GM12878 (cell line): ENCODE results near the gene MDH1B. TPM values are rescaled to one million over a fixed set of nuclear protein-coding genes. Genes with fewer than 3 reads are reported as not detected.

ENCODE experiments used
- ATAC-seq: fragments of 200-7000 bp; cut with Tn5 transposase; 3 replicates; pipeline ENCODE4 v1.9.1; 2020; ENCODE audit warnings: mild to moderate bottlenecking, moderate library complexity
- BruUV-seq: library from RNA; stranded (reverse); fragments of 400-500 nt; replicated peaks from 2 replicates; lab custom pipeline; 2021; lab: Mats Ljungman, UMichigan
- CTCF ChIA-PET: fragments of 300-600 bp; sonication (Branson Sonifier 250); formaldehyde crosslinking; extraction: SDS; loops from one replicate; lab custom pipeline; 2021; ENCODE audit warnings: inconsistent platforms; lab: Yijun Ruan, JAX
- POLR2A ChIA-PET: fragments of 350-600 bp; formaldehyde crosslinking; extraction: SDS; loops from one replicate; lab custom pipeline; 2021; ENCODE audit warnings: inconsistent platforms; lab: Charles Lee
- RAD21 ChIA-PET: fragments of 300-600 bp; sonication (Branson Sonifier 250); formaldehyde crosslinking; loops from one replicate; lab custom pipeline; 2023; ENCODE audit warnings: antibody characterized with exemption; ENCODE audit not compliant: unreplicated experiment; lab: Charles Lee
- SMC1A ChIA-PET: fragments of 300-600 bp; sonication (Branson Sonifier 250); formaldehyde crosslinking; loops from one replicate; lab custom pipeline; 2023; ENCODE audit not compliant: unreplicated experiment, uncharacterized antibody; lab: Charles Lee
- DNase-seq: peaks from one replicate; pipeline ENCODE4 v3.0.0-alpha.2; 2011; ENCODE audit warnings: low read depth, low spot score
- FAIRE-seq: peaks from 3 replicates; lab custom pipeline; 2011; peaks lifted over from hg19 to GRCh38; lab: Jason Lieb, UNC
- H2AFZ ChIP-seq: 2 replicates; pipeline ENCODE4 v1.6.0; 2011; ENCODE audit warnings: low read depth, low read length, control low read depth; ENCODE audit not compliant: control insufficient read depth
- H3K27ac ChIP-seq: 2 replicates; pipeline ENCODE4 v1.5.1; 2011; ENCODE audit warnings: control low read depth; ENCODE audit not compliant: control insufficient read depth, insufficient read depth
- H3K27me3 ChIP-seq, 2 experiments: replicated peaks in 1 of 2; 2 replicates each; pipeline versions ENCODE4 v1.6.0 to v1.6.1; 2011; ENCODE audit warnings: low read length in 1 of 2; ENCODE audit not compliant: control insufficient read depth in 2 of 2, insufficient read depth in 2 of 2
- H3K36me3 ChIP-seq, 2 experiments: 2 replicates each; pipeline ENCODE4 v1.5.1; 2011; ENCODE audit warnings: low read length in 1 of 2; ENCODE audit not compliant: control insufficient read depth in 2 of 2, insufficient read depth in 2 of 2
- H3K4me1 ChIP-seq: 2 replicates; pipeline ENCODE4 v1.6.1; 2011; ENCODE audit warnings: mild to moderate bottlenecking, low read length, moderate library complexity, mixed read lengths; ENCODE audit not compliant: control insufficient read depth, insufficient read depth
- H3K4me2 ChIP-seq: 2 replicates; pipeline ENCODE4 v1.6.0; 2011; ENCODE audit warnings: control low read depth; ENCODE audit not compliant: control insufficient read depth, insufficient read depth
- H3K4me3 ChIP-seq: fragments of 200-600 bp; sonication (generic); 2 replicates; pipeline ENCODE4 v1.5.1; 2016
- H3K79me2 ChIP-seq: 2 replicates; pipeline ENCODE4 v1.6.0; 2011; ENCODE audit warnings: low read length; ENCODE audit not compliant: control insufficient read depth, insufficient read depth
- H3K9ac ChIP-seq: 2 replicates; pipeline ENCODE4 v1.8.0; 2011; ENCODE audit warnings: low read length, control low read depth, mixed read lengths; ENCODE audit not compliant: control insufficient read depth, insufficient read depth
- H3K9me3 ChIP-seq: replicated peaks from 3 replicates; pipeline ENCODE4 v1.5.1; 2011; ENCODE audit warnings: mild to moderate bottlenecking, low read length; ENCODE audit not compliant: control insufficient read depth, insufficient read depth
- H4K20me1 ChIP-seq: 2 replicates; pipeline ENCODE4 v1.6.0; 2011; ENCODE audit not compliant: control insufficient read depth, insufficient read depth
- ASH2L ChIP-seq: fragments of 300-600, 200-600 bp; sonication (generic); IDR thresholded peaks from 2 replicates; pipeline ENCODE4 v1.6.1; 2017; ENCODE audit warnings: low read depth, mild to moderate bottlenecking, borderline replicate concordance
- BRCA1 ChIP-seq: IDR thresholded peaks from 2 replicates; pipeline ENCODE4 v1.6.1; 2011; ENCODE audit warnings: low read depth, low read length, improper control_type of control experiment
- CBX3 ChIP-seq: fragments of 200-600 bp; sonication (generic); IDR thresholded peaks from 2 replicates; pipeline ENCODE4 v1.6.1; 2016; ENCODE audit warnings: low read depth, borderline replicate concordance
- CHD2 ChIP-seq: IDR thresholded peaks from 2 replicates; pipeline ENCODE4 v1.6.1; 2011; ENCODE audit warnings: low read depth, low read length, improper control_type of control experiment, borderline replicate concordance
- DPF2 ChIP-seq: fragments of 450-650 bp; IDR thresholded peaks from 2 replicates; pipeline ENCODE4 v1.6.1; 2017; ENCODE audit warnings: mild to moderate bottlenecking
- EGR1 ChIP-seq, 2 experiments: IDR thresholded peaks; 1 replicate in 1 of 2; 2 replicates in 1 of 2; pipeline ENCODE4 v1.6.1; 2011 to 2012; ENCODE audit warnings: low read depth in 2 of 2, low read length in 2 of 2, borderline replicate concordance in 1 of 2, mild to moderate bottlenecking in 1 of 2, moderate library complexity in 1 of 2
- FOS ChIP-seq: IDR thresholded peaks from 3 replicates; pipeline ENCODE4 v1.6.1; 2011; ENCODE audit warnings: borderline replicate concordance; ENCODE audit not compliant: insufficient read length; ENCODE audit errors: extremely low read depth
- FOXM1 ChIP-seq: IDR thresholded peaks from 2 replicates; pipeline ENCODE4 v1.6.1; 2012; ENCODE audit warnings: low read depth, mild to moderate bottlenecking, inconsistent platforms, low read length, moderate library complexity
- HDGF ChIP-seq: fragments of 450-650 bp; IDR thresholded peaks from 2 replicates; pipeline ENCODE4 v1.6.1; 2016; ENCODE audit warnings: antibody characterized with exemption
- MXI1 ChIP-seq: fragments of 150-350 bp; IDR thresholded peaks from 2 replicates; pipeline ENCODE4 v1.6.1; 2011; ENCODE audit warnings: low read depth, mild to moderate bottlenecking, inconsistent platforms, low read length, improper control_type of control experiment
- NFYB ChIP-seq: IDR thresholded peaks from 2 replicates; pipeline ENCODE4 v1.6.1; 2011; ENCODE audit warnings: low read depth, mild to moderate bottlenecking, low read length, improper control_type of control experiment, moderate library complexity; ENCODE audit not compliant: insufficient read depth
- RELA ChIP-seq: fragments of 450-650 bp; IDR thresholded peaks from 2 replicates; pipeline ENCODE4 v1.8.0; 2014; ENCODE audit warnings: borderline replicate concordance; ENCODE audit not compliant: partially characterized antibody
- SMAD5 ChIP-seq: IDR thresholded peaks from 2 replicates; pipeline ENCODE4 v1.6.1; 2016; ENCODE audit warnings: antibody characterized with exemption, low read depth
- TCF3 ChIP-seq: IDR thresholded peaks from 2 replicates; pipeline ENCODE4 v1.6.1; 2012; ENCODE audit warnings: low read depth, mild to moderate bottlenecking, low read length, borderline replicate concordance; ENCODE audit not compliant: insufficient read depth
- WRNIP1 ChIP-seq: IDR thresholded peaks from 2 replicates; pipeline ENCODE4 v1.6.1; 2011; ENCODE audit warnings: low read depth, low read length, improper control_type of control experiment, borderline replicate concordance
- ZNF384 ChIP-seq: IDR thresholded peaks from 2 replicates; pipeline ENCODE4 v1.6.1; 2012; ENCODE audit warnings: low read depth, mild to moderate bottlenecking, low read length, improper control_type of control experiment, borderline replicate concordance
- WGBS: methylation state at CpG from one replicate; pipeline ENCODE4 v1.1.6; 2016; ENCODE audit warnings: low lambda C conversion rate; ENCODE audit not compliant: insufficient replicate concordance, insufficient coverage; ENCODE audit errors: missing lambda C conversion rate; 5-methylcytosine and 5-hydroxymethylcytosine counted together
- in situ Hi-C: fragments of 300-500 bp; cut with MboI; formaldehyde crosslinking; loops from 9 replicates; pipeline ENCODE4 v1.14.3; 2018; ENCODE audit warnings: mixed read lengths
- intact Hi-C: fragments of 100-400 bp; cut with micrococcal nuclease; formaldehyde crosslinking; loops from one replicate; pipeline ENCODE4 v1.14.2; 2022; ENCODE audit not compliant: unreplicated experiment
- polyA plus RNA-seq, 11 experiments: library from polyadenylated mRNA; depleted of rRNA in 4 of 11; unstranded in 6 of 11; stranded (reverse) in 5 of 11; fragments of >200 nt; fragmentation: Nextera tagmentation in 4 of 11; fragmentation: Illumina TruSeq in 1 of 11; extraction: Ambion mirVana in 4 of 11; extraction: Trizol in 1 of 11; gene quantifications; 1 replicate in 1 of 11; 2 replicates in 10 of 11; pipeline versions ENCODE4 v1.2.1 to v1.2.3, GENCODE V29; 2011 to 2016; ENCODE audit warnings: inconsistent platforms in 2 of 11, missing spikeins in 2 of 11, low read depth in 1 of 11
- total RNA-seq, 4 experiments: library from RNA; depleted of rRNA in 3 of 4; stranded (reverse); fragments of >200 nt in 3 of 4; fragmentation: Illumina TruSeq in 1 of 4; extraction: Trizol in 1 of 4; gene quantifications; 2 replicates each; pipeline versions ENCODE4 v1.2.1 to v1.2.3, GENCODE V29; 2013 to 2021
- TF ChIP-seq, protein P1 (sequence below): fragments of 450-650 bp; formaldehyde crosslinking; IDR thresholded peaks from 2 replicates; pipeline ENCODE4 v1.5.0; 2022; ENCODE audit warnings: mild to moderate bottlenecking, missing genetic modification characterization
- TF ChIP-seq, protein P2 (sequence below): fragments of 450-650 bp; IDR thresholded peaks from 2 replicates; pipeline ENCODE4 v1.6.1; 2017; ENCODE audit warnings: borderline replicate concordance
- TF ChIP-seq, protein P3 (sequence below): IDR thresholded peaks from 2 replicates; pipeline ENCODE4 v1.6.1; 2012; ENCODE audit warnings: low read length, inconsistent platforms

Gene MDH1B
- total and polyA plus RNA-seq, 10 of the 15 experiments (the other 5 are each of a cell fraction or from before 2014, with no cell fraction given) = 0.47 to 1.6 (median 0.98) TPM

DNA sequence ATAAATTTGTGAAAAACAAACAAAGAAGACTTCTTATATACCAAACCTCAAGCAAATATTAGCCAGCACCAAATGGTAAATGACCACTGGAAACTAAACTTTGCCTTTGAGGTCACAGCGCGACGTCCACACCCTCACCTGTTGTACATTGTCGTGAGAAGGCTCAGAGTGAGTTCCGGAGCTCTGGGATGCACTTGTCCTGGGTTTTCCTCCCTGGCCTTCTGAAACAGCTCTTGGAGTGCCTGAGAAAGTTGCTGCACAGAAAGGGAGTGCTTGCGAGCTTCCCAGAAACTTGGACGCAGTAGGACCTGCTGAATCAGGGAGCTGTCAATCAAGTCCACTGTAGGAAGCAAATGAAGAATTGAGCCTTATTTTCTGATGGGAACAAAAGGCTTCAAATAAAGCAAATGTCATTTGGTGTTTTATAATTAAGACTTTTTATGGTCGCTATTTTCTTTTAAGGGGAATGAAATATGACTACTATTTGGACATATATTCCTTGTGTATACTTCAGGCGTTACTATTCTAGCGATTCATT, 57.9 kb downstream of the MDH1B start:
- BruUV-seq = no TSS peak
- SMC1A ChIA-PET = interaction anchor here (1.0 kb wide), 1 partner anchor 766 kb away, joined by 3 read pairs; no protein-coding TSS in a partner anchor
- H3K27ac ChIP-seq = no peak overlapping the region
- intact Hi-C loops = no loop called here
- CTCF ChIA-PET = interaction anchor here (0.7 to 1.2 kb wide), 2 partner anchors 73 to 729 kb away, joined by 3 to 6 read pairs; no protein-coding TSS in a partner anchor
- H3K27me3 ChIP-seq = no peaks in the 10 kb centered on the region
- H3K36me3 ChIP-seq = no peaks in the 10 kb centered on the region
- in situ Hi-C loops = no loop called here
- no peak overlapping the region for H3K4me3 ChIP-seq
- RAD21 ChIA-PET = no interaction called here
- no peaks in the 10 kb centered on the region for H4K20me1 ChIP-seq
- ATAC-seq (no peak), DNase-seq (no peak), FAIRE-seq (no peak)
- H2AFZ ChIP-seq = no peak overlapping the region
- POLR2A ChIA-PET = no interaction called here
- H3K79me2 ChIP-seq = no peaks in the 10 kb centered on the region
- H3K9ac ChIP-seq = no peak overlapping the region
- 83% methylated on average over 10 of the region's 10 CpGs for WGBS
- H3K4me2 ChIP-seq = no peak overlapping the region
- no peaks in the 10 kb centered on the region for H3K4me1 ChIP-seq
- H3K9me3 ChIP-seq = no peaks in the 10 kb centered on the region
- TF ChIP-seq, protein P1, sequence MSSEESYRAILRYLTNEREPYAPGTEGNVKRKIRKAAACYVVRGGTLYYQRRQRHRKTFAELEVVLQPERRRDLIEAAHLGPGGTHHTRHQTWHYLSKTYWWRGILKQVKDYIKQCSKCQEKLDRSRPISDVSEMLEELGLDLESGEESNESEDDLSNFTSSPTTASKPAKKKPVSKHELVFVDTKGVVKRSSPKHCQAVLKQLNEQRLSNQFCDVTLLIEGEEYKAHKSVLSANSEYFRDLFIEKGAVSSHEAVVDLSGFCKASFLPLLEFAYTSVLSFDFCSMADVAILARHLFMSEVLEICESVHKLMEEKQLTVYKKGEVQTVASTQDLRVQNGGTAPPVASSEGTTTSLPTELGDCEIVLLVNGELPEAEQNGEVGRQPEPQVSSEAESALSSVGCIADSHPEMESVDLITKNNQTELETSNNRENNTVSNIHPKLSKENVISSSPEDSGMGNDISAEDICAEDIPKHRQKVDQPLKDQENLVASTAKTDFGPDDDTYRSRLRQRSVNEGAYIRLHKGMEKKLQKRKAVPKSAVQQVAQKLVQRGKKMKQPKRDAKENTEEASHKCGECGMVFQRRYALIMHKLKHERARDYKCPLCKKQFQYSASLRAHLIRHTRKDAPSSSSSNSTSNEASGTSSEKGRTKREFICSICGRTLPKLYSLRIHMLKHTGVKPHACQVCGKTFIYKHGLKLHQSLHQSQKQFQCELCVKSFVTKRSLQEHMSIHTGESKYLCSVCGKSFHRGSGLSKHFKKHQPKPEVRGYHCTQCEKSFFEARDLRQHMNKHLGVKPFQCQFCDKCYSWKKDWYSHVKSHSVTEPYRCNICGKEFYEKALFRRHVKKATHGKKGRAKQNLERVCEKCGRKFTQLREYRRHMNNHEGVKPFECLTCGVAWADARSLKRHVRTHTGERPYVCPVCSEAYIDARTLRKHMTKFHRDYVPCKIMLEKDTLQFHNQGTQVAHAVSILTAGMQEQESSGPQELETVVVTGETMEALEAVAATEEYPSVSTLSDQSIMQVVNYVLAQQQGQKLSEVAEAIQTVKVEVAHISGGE (CRISPR knock-in tag) = no peak
- TF ChIP-seq MXI1 (no peak), CHD2 (no peak), EGR1 (IDR thresholded peaks at IDR 0.05; ENCODE audit: borderline replicate concordance in 1 of 2, low read depth in 2 of 2, low read length in 2 of 2) (no peak), CBX3 (no peak), WRNIP1 (no peak), TCF3 (no peak), HDGF (no peak), SMAD5 (no peak), ASH2L (no peak), FOXM1 (no peak), DPF2 (no peak), FOS (no peak), ZNF384 (no peak), BRCA1 (no peak), NFYB (no peak), RELA (no peak)
- TF ChIP-seq, protein P2, sequence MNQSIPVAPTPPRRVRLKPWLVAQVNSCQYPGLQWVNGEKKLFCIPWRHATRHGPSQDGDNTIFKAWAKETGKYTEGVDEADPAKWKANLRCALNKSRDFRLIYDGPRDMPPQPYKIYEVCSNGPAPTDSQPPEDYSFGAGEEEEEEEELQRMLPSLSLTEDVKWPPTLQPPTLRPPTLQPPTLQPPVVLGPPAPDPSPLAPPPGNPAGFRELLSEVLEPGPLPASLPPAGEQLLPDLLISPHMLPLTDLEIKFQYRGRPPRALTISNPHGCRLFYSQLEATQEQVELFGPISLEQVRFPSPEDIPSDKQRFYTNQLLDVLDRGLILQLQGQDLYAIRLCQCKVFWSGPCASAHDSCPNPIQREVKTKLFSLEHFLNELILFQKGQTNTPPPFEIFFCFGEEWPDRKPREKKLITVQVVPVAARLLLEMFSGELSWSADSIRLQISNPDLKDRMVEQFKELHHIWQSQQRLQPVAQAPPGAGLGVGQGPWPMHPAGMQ = no peak
- TF ChIP-seq, protein P3, sequence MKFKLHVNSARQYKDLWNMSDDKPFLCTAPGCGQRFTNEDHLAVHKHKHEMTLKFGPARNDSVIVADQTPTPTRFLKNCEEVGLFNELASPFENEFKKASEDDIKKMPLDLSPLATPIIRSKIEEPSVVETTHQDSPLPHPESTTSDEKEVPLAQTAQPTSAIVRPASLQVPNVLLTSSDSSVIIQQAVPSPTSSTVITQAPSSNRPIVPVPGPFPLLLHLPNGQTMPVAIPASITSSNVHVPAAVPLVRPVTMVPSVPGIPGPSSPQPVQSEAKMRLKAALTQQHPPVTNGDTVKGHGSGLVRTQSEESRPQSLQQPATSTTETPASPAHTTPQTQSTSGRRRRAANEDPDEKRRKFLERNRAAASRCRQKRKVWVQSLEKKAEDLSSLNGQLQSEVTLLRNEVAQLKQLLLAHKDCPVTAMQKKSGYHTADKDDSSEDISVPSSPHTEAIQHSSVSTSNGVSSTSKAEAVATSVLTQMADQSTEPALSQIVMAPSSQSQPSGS = no peak
